H1 (cell line): ENCODE results near the gene NODAL. TPM values are rescaled to one million over a fixed set of nuclear protein-coding genes. Genes with fewer than 3 reads are reported as not detected.

Experiments used
- BRCA1 ChIP-seq: IDR thresholded peaks from 2 replicates; pipeline ENCODE4 v1.6.1; 2012; ENCODE audit warnings: low read depth, low read length, improper control_type of control experiment
- CREB1 ChIP-seq: IDR thresholded peaks from 2 replicates; pipeline ENCODE4 v1.6.1; 2012; ENCODE audit warnings: inconsistent platforms
- CTCF ChIP-seq, 3 experiments: IDR thresholded peaks; 1 replicate in 2 of 3; 2 replicates in 1 of 3; pipeline versions ENCODE4 v1.5.1 to v1.6.1; 2011; ENCODE audit warnings: low read length in 3 of 3, mild to moderate bottlenecking in 3 of 3, inconsistent platforms in 2 of 3, low read depth in 1 of 3, moderate library complexity in 1 of 3; ENCODE audit not compliant: insufficient read depth in 1 of 3; ENCODE audit errors: control extremely low read depth in 1 of 3
- EGR1 ChIP-seq: IDR thresholded peaks from 2 replicates; pipeline ENCODE4 v1.6.1; 2011; ENCODE audit warnings: low read depth, low read length, borderline replicate concordance
- EP300 ChIP-seq, 2 experiments: IDR thresholded peaks; 1 replicate in 1 of 2; 2 replicates in 1 of 2; pipeline ENCODE4 v1.6.1; 2011 to 2012; ENCODE audit warnings: low read depth in 2 of 2, low read length in 2 of 2, mild to moderate bottlenecking in 2 of 2, borderline replicate concordance in 1 of 2, inconsistent platforms in 1 of 2, moderate library complexity in 1 of 2
- FOSL1 ChIP-seq: IDR thresholded peaks from 2 replicates; pipeline ENCODE4 v1.6.1; 2011; ENCODE audit warnings: mild to moderate bottlenecking, low read depth, low read length, moderate library complexity; ENCODE audit not compliant: insufficient read depth
- JUND ChIP-seq: IDR thresholded peaks from 2 replicates; pipeline ENCODE4 v1.6.1; 2011; ENCODE audit warnings: mild to moderate bottlenecking, improper control_type of control experiment, low read length
- POLR2A ChIP-seq, 2 experiments: IDR thresholded peaks; 1 replicate in 1 of 2; 2 replicates in 1 of 2; pipeline ENCODE4 v1.6.1; 2011; ENCODE audit warnings: low read depth in 2 of 2, low read length in 2 of 2, mild to moderate bottlenecking in 2 of 2; ENCODE audit errors: control extremely low read depth in 1 of 2
- RBBP5 ChIP-seq: IDR thresholded peaks from 2 replicates; pipeline ENCODE4 v1.7.1; 2012; ENCODE audit warnings: low read depth, mild to moderate bottlenecking, inconsistent platforms, low read length, moderate library complexity, borderline replicate concordance
- RXRA ChIP-seq: IDR thresholded peaks from 2 replicates; pipeline ENCODE4 v1.6.1; 2011; ENCODE audit warnings: low read depth, mild to moderate bottlenecking, low read length, moderate library complexity; ENCODE audit not compliant: insufficient read depth
- SIRT6 ChIP-seq: IDR thresholded peaks from one replicate; pipeline ENCODE4 v1.7.1; 2012; ENCODE audit warnings: low read length, inconsistent platforms
- SIX5 ChIP-seq: IDR thresholded peaks from 2 replicates; pipeline ENCODE4 v1.6.1; 2011; ENCODE audit warnings: mild to moderate bottlenecking, low read depth, low read length
- SP1 ChIP-seq: IDR thresholded peaks from 2 replicates; pipeline ENCODE4 v1.6.1; 2011; ENCODE audit warnings: low read depth, low read length
- SP4 ChIP-seq: IDR thresholded peaks from 2 replicates; pipeline ENCODE4 v1.6.1; 2012; ENCODE audit warnings: low read length, inconsistent platforms
- TAF1 ChIP-seq: IDR thresholded peaks from 2 replicates; pipeline ENCODE4 v1.6.1; 2011; ENCODE audit warnings: mild to moderate bottlenecking, low read depth, low read length
- TCF12 ChIP-seq: IDR thresholded peaks from 2 replicates; pipeline ENCODE4 v1.6.1; 2011; ENCODE audit warnings: low read depth, mild to moderate bottlenecking, low read length
- polyA plus RNA-seq, 7 experiments: library from polyadenylated mRNA; depleted of rRNA in 3 of 7; stranded (reverse) in 5 of 7; unstranded in 2 of 7; fragments of >200 nt in 5 of 7; fragments of 200-250 nt in 2 of 7; gene quantifications; 1 replicate in 5 of 7; 2 replicates in 1 of 7; 4 replicates in 1 of 7; pipeline versions ENCODE4 v1.2.1 to v1.2.3, GENCODE V29; 2011 to 2013; ENCODE audit warnings: missing spikeins in 2 of 7, mixed read lengths in 2 of 7
- total RNA-seq: library from RNA; stranded (reverse); fragmentation: NEBNext Ultra II Directional; extraction: Animal tissue kit (Norgen Biotek cat#: 25700); gene quantifications from 2 replicates; pipeline ENCODE4 v1.2.1, GENCODE V29; 2021

NODAL gene
- total and polyA plus RNA-seq, 2 of the 8 experiments (the other 6 are each of a cell fraction or from before 2014, with no cell fraction given), result 2.0 to 7.3 TPM

- TF ChIP-seq RXRA (peak; percentile 62; the same call in 1 of the 2 replicates), SP1 (peak; percentile 50), CREB1 (peak; percentile 42; the same call in 1 of the 2 replicates), SIRT6 (no peak), TAF1 (no peak), FOSL1 (no peak), RBBP5 (no peak), EP300 (IDR thresholded peaks at IDR 0.05; ENCODE audit: borderline replicate concordance in 1 of 2, low read depth in 2 of 2, low read length in 2 of 2) (peak in 1 of 2 experiments; percentile 91; a peak in 1 of 3 replicates), BRCA1 (no peak), SIX5 (no peak), CTCF (IDR thresholded peaks at IDR 0.05; ENCODE audit: control extremely low read depth in 1 of 3, insufficient read depth in 1 of 3, low read depth in 1 of 3, low read length in 3 of 3) (no peak), TCF12 (peak; percentile 80; the same call in 1 of the 2 replicates), JUND (peak; percentile 39; the same call in 1 of the 2 replicates), POLR2A (IDR thresholded peaks at IDR 0.05; ENCODE audit: control extremely low read depth in 1 of 2, low read depth in 2 of 2, low read length in 2 of 2) (no peak), EGR1 (peak; percentile 79; the same call in 1 of the 2 replicates), SP4 (no peak)
These were observed 13.7 kb upstream of the NODAL start (continued) for GRCh38 chr10:70455213-70455630.
